ENCODE data around the gene CUBN.

DNA sequence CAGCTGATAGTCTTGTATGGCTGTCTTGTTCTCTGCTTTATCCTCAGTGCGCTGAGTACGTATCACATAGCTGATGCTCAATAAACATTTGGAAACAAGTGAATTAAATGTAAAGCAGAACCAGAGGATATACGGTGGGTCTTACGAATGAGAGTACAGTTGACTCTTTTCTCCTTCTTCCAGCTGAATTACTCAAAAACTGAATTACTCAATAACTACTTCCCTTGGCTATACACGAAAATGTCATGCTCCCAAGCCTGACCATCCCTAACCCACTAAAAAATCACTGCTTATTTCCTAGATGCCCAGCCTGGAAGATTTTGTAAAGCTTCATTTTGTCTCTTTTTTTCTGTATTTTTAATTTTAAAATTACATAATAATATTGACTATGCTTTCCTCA lies 309.2 kb downstream of the CUBN start:
- TF ChIP-seq POLR2A (IDR thresholded peaks at IDR 0.05): no peak
- TF ChIP-seq, protein P1, sequence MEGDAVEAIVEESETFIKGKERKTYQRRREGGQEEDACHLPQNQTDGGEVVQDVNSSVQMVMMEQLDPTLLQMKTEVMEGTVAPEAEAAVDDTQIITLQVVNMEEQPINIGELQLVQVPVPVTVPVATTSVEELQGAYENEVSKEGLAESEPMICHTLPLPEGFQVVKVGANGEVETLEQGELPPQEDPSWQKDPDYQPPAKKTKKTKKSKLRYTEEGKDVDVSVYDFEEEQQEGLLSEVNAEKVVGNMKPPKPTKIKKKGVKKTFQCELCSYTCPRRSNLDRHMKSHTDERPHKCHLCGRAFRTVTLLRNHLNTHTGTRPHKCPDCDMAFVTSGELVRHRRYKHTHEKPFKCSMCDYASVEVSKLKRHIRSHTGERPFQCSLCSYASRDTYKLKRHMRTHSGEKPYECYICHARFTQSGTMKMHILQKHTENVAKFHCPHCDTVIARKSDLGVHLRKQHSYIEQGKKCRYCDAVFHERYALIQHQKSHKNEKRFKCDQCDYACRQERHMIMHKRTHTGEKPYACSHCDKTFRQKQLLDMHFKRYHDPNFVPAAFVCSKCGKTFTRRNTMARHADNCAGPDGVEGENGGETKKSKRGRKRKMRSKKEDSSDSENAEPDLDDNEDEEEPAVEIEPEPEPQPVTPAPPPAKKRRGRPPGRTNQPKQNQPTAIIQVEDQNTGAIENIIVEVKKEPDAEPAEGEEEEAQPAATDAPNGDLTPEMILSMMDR (IDR thresholded peaks at IDR 0.05 in 4 of 5, conservative IDR thresholded peaks at IDR 0.05 in 1 of 5): no peak

Data from gastrocnemius medialis (tissue), 4 donors.